GM13977 (cell line): Measurements from ENCODE around the gene PLXNA4.

ENCODE experiments used
- DNase-seq: peaks from one replicate; pipeline ENCODE4 v3.0.0; 2012; ENCODE audit warnings: low spot score
- in situ Hi-C: fragments of 300-500 bp; cut with MboI; formaldehyde crosslinking; loops from one replicate; pipeline ENCODE4 v1.12.0; 2022; ENCODE audit warnings: low sequenced_read_pairs, low pct_unique_long_range_greater_than_20kb, mixed read lengths, inconsistent platforms; ENCODE audit not compliant: unreplicated experiment
- TF ChIP-seq, protein P1 (sequence below): IDR thresholded peaks from 2 replicates; pipeline ENCODE4 v1.5.1; 2012; ENCODE audit warnings: mild to moderate bottlenecking, control low read depth; ENCODE audit not compliant: insufficient read depth; ENCODE audit errors: extremely low read depth, missing control alignments

PLXNA4 gene

DNA sequence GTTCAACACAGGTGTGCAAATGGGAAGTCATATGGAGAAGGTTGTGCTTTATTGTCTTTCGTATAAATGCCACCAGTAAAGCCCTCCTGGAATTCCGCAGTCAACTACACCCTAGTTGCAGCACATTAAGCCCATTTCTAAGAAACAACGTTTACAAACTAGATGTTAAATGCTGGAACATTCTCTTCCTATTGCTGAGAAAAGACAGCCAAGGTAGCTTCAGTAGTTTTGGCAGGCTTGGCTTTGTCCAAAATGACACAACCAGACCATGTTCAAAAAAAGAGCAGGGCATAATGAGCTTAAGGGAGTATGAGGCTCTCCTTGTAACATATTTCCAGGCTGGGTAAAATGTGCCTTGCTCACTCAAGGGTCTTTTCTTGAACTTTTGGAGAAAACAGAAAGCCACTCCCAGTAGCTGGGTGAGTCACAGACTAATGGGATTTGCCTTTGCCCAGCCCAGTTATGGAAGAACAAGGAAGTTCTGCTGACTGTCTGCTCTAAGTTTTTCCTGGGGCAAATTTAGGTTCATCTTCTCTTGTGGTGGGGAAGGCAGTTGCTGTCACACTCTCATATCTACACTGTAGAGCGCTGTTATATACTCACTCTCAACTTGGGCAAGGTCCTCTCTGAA, 238.7 kb downstream of the PLXNA4 start:
- TF ChIP-seq, protein P1, sequence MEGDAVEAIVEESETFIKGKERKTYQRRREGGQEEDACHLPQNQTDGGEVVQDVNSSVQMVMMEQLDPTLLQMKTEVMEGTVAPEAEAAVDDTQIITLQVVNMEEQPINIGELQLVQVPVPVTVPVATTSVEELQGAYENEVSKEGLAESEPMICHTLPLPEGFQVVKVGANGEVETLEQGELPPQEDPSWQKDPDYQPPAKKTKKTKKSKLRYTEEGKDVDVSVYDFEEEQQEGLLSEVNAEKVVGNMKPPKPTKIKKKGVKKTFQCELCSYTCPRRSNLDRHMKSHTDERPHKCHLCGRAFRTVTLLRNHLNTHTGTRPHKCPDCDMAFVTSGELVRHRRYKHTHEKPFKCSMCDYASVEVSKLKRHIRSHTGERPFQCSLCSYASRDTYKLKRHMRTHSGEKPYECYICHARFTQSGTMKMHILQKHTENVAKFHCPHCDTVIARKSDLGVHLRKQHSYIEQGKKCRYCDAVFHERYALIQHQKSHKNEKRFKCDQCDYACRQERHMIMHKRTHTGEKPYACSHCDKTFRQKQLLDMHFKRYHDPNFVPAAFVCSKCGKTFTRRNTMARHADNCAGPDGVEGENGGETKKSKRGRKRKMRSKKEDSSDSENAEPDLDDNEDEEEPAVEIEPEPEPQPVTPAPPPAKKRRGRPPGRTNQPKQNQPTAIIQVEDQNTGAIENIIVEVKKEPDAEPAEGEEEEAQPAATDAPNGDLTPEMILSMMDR, result no peak
- DNase-seq, result no peak
- in situ Hi-C loops, result no loop called here

DNA sequence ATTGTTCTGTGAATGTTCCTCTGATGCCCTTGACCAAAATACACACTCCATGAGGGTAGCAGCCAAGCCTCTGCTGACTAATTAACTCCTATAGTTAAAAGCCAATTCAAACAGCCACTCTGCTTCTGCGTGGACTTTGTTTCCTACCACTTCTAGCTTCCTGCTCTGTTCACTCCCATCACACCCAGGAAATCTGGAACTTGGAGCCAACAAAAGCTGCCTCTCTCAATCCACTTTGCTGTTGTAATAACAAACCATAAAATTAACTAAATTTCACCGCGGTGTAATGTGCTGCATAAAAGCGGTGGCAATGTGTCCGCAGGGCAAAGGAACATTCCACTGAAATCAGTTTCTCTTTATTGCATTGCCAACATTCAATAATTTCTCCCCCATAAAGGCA, 239.5 kb downstream of the PLXNA4 start:
- in situ Hi-C loops, result no loop called here
- TF ChIP-seq, protein P1, result no peak
- DNase-seq, result no peak

DNA sequence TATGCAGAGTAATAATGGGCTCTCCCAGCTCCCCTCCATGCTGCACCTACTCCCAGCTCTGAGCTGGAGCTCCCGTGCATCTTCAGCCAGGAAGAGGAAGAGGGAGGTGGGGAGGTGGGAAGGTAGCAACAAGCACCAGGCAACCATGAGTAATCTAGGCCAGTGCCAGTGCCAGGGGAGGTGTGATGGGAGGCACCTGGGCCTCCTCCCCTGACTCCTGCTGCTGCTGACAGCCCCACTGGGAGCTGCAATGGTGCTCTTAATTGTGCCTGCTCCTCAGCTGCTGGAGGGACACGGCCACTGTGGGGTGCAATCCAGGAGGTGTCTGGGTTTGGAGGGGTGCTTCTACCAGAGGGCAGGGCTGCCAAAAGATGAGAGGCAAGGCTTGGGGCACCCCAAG, 243.0 kb downstream of the PLXNA4 start:
- TF ChIP-seq, protein P1, result no peak
- DNase-seq, result no peak
- in situ Hi-C loops, result no loop called here

DNA sequence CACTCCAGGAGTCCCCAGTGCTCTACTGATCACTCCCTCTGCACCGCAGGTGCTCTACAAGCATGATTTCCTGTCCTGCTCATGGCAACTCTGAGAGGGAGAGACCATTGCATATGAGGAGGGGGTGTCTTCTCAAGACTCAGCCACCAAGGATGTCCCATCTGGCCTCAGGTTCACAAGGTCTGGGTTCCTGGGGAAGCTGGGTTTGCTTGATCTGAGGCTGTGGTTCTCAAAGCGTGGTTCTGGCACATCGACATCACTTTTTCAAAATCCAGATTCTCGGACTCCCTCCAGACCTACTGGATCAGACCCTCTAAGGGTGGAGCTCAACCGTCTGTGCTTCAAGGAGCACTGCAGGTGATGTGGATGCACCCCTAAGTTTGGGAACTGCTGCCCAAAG, 247.5 kb downstream of the PLXNA4 start:
- in situ Hi-C loops, result no loop called here
- TF ChIP-seq, protein P1, result no peak
- DNase-seq, result no peak

DNA sequence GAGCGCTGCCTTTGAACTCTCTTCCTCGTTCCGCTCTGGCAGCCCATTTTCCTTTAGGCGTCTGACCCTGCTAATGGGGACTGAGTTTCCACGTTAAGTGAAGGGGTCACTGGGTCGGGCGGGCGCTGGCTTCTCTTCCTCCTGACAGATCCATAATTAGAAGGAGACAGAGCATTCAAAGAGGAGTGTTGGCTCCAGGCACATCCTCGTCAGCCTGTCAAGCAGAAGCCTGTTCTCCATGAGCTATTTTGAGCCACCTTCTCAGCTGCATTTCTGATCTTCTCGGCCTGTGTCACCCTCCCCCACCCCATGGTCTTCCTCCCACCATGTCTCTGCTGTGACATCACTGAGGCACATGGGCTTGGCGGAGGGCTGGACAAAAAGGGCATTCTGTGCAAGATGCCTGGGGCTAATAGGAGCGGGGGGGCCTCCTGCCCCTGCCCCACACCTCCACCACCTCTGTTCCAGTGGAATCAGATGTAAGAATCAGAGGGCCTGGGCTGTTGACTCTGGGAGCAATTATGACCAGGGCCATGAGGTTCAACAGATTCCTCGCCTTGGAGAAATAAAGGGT, 248.1 kb downstream of the PLXNA4 start:
- DNase-seq, result no peak
- TF ChIP-seq, protein P1, result no peak
- in situ Hi-C loops, result no loop called here

DNA sequence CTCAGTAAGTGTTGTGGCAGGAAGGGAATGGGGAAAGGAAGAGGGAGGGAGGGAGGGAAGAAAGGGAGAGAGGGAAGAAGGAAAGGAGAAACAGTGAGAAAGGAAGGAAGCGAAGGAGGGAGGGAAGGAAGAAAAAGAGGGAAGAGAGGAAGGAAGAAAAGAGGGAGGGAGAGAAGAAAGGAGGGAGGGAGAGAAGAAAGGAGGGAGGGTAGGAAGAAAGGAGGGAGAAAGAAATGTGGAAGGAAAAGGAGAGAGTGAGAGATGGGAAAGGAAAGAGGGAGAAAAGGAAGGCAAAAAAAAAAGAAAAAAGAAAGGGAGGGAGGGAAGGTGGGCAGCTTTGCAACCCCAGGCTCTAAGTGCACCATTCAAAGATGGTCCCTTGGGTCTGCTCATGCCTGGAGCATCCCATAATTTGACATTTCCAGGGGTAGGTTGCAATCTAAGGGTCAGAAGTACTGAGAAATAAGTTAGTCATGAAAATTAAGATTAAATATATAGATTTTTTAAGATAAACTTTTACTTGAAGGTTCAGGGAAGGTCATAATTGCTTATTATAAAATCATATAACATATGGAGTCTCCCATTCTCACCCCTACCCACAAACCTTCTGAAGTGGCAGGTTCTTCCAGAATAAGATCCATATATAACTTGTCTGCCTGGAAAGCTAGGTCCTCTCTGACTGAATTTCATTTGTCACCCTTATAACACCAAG, 249.2 kb downstream of the PLXNA4 start:
- no peak for DNase-seq
- in situ Hi-C loops, result no loop called here
- TF ChIP-seq, protein P1, result no peak
